ENCODE results near the gene SH3TC1.

The SH3TC1 gene

DNA sequence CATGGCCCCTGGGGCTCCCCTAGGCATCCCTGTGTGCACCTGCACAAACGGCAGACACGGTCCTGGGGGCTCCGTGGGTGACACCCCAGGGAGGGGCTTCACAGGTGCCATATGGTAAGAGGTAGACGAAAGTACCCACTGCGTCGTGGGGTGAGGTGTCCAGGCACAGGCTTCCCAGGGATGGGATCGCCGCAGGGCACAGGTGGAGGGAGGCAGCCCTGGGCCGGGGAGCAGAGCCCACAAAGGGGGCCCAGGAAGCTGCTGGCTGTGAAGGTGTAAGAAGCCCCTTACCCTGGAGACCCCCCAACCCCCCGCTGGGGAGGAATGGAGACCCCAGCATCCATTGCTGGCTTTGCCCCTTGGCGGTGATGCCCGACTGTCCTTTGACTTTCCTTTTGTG is 10.9 kb downstream of the SH3TC1 start:
- DNase-seq (ENCODE audit: low read depth): no peak
- TF ChIP-seq CTCF (conservative IDR thresholded peaks at IDR 0.05; ENCODE audit: low read depth, low read length): no peak

DNA sequence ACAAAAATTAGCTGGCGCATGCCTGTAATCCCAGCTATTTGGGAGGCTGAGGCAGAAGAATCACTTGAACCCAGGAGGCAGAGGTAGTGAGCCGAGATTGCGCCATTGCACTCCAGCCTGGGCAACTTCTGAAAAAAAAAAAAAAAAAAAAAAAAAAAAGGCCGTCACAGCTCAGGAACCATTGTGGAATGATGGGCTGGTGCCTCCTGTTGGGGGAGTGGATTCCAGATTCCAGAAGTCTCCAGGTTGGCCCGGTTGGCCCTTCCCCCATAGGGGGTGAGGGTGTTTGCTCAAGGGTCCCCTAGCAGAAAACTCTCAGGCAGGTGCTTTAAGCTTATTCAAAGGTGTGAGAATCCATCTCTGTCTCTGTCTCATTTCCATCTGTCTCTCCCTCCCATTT is 11.5 kb downstream of the SH3TC1 start:
- no peak for DNase-seq (ENCODE audit: low read depth)
- TF ChIP-seq CTCF (conservative IDR thresholded peaks at IDR 0.05; ENCODE audit: low read depth, low read length): no peak
- no peak overlapping the region for H3K4me3 ChIP-seq (ENCODE audit: low read length)

More for the DNA sequence above, 10.9 kb downstream of the SH3TC1 start:
- no peak overlapping the region for H3K4me3 ChIP-seq (ENCODE audit: low read length)

DNA sequence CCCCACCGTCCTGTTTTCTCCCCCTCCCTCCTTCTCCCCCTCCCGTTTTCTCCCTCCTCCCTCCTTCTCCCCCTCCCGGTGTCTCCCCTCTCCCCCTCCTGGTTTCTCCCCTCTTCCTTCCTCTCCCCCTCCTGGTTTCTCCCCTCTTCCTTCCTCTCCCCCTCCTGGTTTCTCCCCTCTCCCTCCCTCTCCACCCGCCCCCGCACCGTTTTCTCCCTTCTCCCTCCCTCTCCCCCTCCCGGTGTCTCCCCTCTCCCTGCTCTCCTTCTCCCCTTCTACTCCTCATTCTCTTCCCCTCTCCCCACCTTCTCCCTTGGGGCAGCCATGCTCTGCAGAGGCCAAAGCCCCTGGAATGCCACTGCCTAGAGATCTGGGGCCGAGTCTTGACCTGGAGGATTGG is 12.2 kb downstream of the SH3TC1 start:
- no peak for TF ChIP-seq CTCF (conservative IDR thresholded peaks at IDR 0.05; ENCODE audit: low read depth, low read length)
- no peak for DNase-seq (ENCODE audit: low read depth)
- no peak overlapping the region for H3K4me3 ChIP-seq (ENCODE audit: low read length)

GRCh38 chr4:8211737-8212581 is 12.9 kb downstream of the SH3TC1 start:
- TF ChIP-seq CTCF (conservative IDR thresholded peaks at IDR 0.05; ENCODE audit: low read depth, low read length): no peak
- DNase-seq (ENCODE audit: low read depth): no peak

DNA sequence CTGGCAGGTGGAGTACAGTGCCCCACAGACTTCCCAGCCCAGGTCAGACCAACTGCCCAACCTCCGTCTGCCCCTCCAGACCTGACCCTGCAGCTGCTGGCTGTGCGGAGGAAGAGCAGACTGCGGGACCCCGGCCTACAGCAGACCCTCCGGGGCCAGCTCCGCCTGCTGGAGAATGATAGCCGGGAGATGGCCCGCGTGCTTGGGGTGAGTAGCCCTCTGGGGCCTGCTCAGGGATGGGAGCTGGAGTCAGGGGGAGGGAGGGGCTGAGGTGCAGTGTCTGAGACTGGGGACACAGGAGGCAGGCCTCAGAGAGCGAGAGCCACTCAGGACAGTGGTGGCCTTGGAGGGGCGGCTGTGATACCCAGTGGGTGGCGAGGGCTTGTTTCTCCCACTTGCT is 13.5 kb downstream of the SH3TC1 start:
- H3K4me3 ChIP-seq (ENCODE audit: low read length): no peak overlapping the region
- no peak for DNase-seq (ENCODE audit: low read depth)
- no peak for TF ChIP-seq CTCF (conservative IDR thresholded peaks at IDR 0.05; ENCODE audit: low read depth, low read length)

More at GRCh38 chr4:8211737-8212581, 12.9 kb downstream of the SH3TC1 start:
- H3K4me3 ChIP-seq (ENCODE audit: low read length): no peak overlapping the region

DNA sequence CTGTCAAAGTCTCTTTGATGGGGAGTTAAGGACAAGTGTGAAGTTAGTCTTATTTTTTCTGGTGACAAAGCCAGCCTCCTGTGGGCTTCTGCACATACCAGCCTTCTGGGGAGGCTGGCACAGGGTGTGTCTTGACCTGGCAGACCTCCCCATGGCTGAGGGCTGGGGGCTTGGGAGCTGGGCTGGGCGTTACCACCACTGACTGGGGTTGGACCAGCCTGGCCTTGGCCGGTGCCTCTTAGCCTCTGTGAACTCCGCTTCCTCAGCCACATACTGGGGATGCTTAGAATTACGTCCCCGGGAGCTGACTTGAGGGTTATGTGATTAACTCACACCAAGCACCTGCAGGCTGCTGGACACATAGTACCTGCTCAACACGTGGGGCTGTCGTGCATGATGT is 14.0 kb downstream of the SH3TC1 start:
- no peak overlapping the region for H3K4me3 ChIP-seq (ENCODE audit: low read length)
- no peak for TF ChIP-seq CTCF (conservative IDR thresholded peaks at IDR 0.05; ENCODE audit: low read depth, low read length)
- DNase-seq (ENCODE audit: low read depth): no peak

DNA sequence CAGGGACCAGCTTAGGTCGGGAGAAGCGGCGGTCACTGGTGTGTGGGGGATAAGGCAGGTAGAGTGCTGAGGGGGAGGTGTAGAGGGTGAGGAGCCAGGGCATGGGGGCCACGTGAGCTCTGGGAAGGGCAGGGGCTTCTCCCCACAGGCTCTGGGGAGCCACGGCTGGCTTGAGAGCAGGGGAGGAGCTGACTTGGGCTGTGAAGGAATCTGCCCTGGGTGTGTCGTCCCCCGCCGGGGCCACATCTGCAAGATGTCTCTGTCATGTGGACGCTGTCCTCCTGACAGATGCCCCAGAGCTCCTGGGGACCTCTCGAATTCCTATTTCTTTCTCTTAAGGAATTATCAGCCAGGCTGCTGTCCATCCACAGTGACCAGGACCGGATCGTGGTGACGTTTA is 15.0 kb downstream of the SH3TC1 start:
- TF ChIP-seq CTCF (conservative IDR thresholded peaks at IDR 0.05; ENCODE audit: low read depth, low read length): no peak
- H3K4me3 ChIP-seq (ENCODE audit: low read length): no peak overlapping the region
- no peak for DNase-seq (ENCODE audit: low read depth)
